Osteoblast (primary cell): Measurements from ENCODE around the gene UGGT2. TPM values are rescaled to one million over a fixed set of nuclear protein-coding genes. Genes with fewer than 3 reads are reported as not detected.

Experiments
- DNase-seq: peaks from one replicate; pipeline ENCODE4 v3.0.0; 2011; ENCODE audit warnings: low spot score, mixed read lengths; ENCODE audit not compliant: insufficient read length; ENCODE audit errors: missing footprints
- H2AFZ ChIP-seq: 2 replicates; pipeline ENCODE4 v1.6.0; 2011; ENCODE audit warnings: mild to moderate bottlenecking, low read length
- H3K27ac ChIP-seq: 2 replicates; pipeline ENCODE4 v1.5.1; 2011; ENCODE audit warnings: mild to moderate bottlenecking, low read depth, low read length, moderate library complexity
- H3K27me3 ChIP-seq: 2 replicates; pipeline ENCODE4 v1.6.0; 2012; ENCODE audit warnings: mild to moderate bottlenecking, control low read depth, inconsistent platforms, low read length, moderate library complexity; ENCODE audit not compliant: insufficient read depth
- H3K36me3 ChIP-seq: 2 replicates; pipeline ENCODE4 v1.5.1; 2011; ENCODE audit warnings: mild to moderate bottlenecking, low read length, control low read depth, moderate library complexity; ENCODE audit not compliant: insufficient read depth
- H3K4me1 ChIP-seq: 2 replicates; pipeline ENCODE4 v1.5.1; 2011; ENCODE audit warnings: mild to moderate bottlenecking, low read length, control low read depth, moderate library complexity; ENCODE audit not compliant: insufficient read depth
- H3K4me2 ChIP-seq: 2 replicates; pipeline ENCODE4 v1.6.0; 2011; ENCODE audit warnings: mild to moderate bottlenecking, low read length; ENCODE audit not compliant: insufficient read depth
- H3K4me3 ChIP-seq: fragments of 200-600 bp; sonication (generic); 3 replicates; pipeline ENCODE4 v1.5.1; 2012; ENCODE audit warnings: mild to moderate bottlenecking, low read length, inconsistent platforms; ENCODE audit not compliant: insufficient read depth
- H3K79me2 ChIP-seq: 2 replicates; pipeline ENCODE4 v1.6.0; 2012; ENCODE audit warnings: mild to moderate bottlenecking, low read length, control low read depth, inconsistent platforms; ENCODE audit not compliant: insufficient read depth
- H3K9me3 ChIP-seq: 2 replicates; pipeline ENCODE4 v1.5.1; 2011; ENCODE audit warnings: low read depth, low read length, control low read depth
- H4K20me1 ChIP-seq: 2 replicates; pipeline ENCODE4 v1.6.0; 2012; ENCODE audit warnings: mild to moderate bottlenecking, low read length, control low read depth; ENCODE audit not compliant: insufficient read depth
- CTCF ChIP-seq: IDR thresholded peaks from 2 replicates; pipeline ENCODE4 v1.5.1; 2011; ENCODE audit warnings: mild to moderate bottlenecking, low read depth, low read length, moderate library complexity; ENCODE audit errors: extremely low read depth
- total RNA-seq: library from RNA; depleted of rRNA; stranded (reverse); fragments of >200 nt; gene quantifications from 2 replicates; pipeline ENCODE4 v1.2.3, GENCODE V29; 2012

The UGGT2 gene, protein sequence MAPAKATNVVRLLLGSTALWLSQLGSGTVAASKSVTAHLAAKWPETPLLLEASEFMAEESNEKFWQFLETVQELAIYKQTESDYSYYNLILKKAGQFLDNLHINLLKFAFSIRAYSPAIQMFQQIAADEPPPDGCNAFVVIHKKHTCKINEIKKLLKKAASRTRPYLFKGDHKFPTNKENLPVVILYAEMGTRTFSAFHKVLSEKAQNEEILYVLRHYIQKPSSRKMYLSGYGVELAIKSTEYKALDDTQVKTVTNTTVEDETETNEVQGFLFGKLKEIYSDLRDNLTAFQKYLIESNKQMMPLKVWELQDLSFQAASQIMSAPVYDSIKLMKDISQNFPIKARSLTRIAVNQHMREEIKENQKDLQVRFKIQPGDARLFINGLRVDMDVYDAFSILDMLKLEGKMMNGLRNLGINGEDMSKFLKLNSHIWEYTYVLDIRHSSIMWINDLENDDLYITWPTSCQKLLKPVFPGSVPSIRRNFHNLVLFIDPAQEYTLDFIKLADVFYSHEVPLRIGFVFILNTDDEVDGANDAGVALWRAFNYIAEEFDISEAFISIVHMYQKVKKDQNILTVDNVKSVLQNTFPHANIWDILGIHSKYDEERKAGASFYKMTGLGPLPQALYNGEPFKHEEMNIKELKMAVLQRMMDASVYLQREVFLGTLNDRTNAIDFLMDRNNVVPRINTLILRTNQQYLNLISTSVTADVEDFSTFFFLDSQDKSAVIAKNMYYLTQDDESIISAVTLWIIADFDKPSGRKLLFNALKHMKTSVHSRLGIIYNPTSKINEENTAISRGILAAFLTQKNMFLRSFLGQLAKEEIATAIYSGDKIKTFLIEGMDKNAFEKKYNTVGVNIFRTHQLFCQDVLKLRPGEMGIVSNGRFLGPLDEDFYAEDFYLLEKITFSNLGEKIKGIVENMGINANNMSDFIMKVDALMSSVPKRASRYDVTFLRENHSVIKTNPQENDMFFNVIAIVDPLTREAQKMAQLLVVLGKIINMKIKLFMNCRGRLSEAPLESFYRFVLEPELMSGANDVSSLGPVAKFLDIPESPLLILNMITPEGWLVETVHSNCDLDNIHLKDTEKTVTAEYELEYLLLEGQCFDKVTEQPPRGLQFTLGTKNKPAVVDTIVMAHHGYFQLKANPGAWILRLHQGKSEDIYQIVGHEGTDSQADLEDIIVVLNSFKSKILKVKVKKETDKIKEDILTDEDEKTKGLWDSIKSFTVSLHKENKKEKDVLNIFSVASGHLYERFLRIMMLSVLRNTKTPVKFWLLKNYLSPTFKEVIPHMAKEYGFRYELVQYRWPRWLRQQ (N-terminal part only)
- total RNA-seq: 75.4 and 78.2 TPM in 2 replicates

GRCh38 chr13:96053003-96053703 is at the start of gene UGGT2:
Gene UGGT2, minus strand, starts transcription at chr13:96053401. Its CDS starts 89 bp downstream, at chr13:96053312.
- Histone ChIP-seq H3K79me2 (peaks cover 24% of the 10 kb centered on the region), H4K20me1 (peaks cover 4% of the 10 kb centered on the region), H2AFZ (peak within 1 kb of the TSS; percentile 99), H3K4me3 (peak within 1 kb of the TSS; percentile 94), H3K4me1 (peaks cover 8% of the 10 kb centered on the region), H3K9me3 (no peaks in the 10 kb centered on the region), H3K4me2 (peak within 1 kb of the TSS; percentile 98), H3K27ac (peak within 1 kb of the TSS; percentile 95), H3K27me3 (no peaks in the 10 kb centered on the region), H3K36me3 (no peaks in the 10 kb centered on the region)
- peak; percentile 99 for DNase-seq
- TF ChIP-seq CTCF: no peak

- H3K4me1 ChIP-seq: no peaks in the 10 kb centered on the region
- H3K4me3 ChIP-seq: no peak overlapping the region
- no peaks in the 10 kb centered on the region for H3K36me3 ChIP-seq
- H2AFZ ChIP-seq: no peak overlapping the region
- no peak overlapping the region for H3K4me2 ChIP-seq
- no peak for DNase-seq
- no peak for TF ChIP-seq CTCF
- H3K27me3 ChIP-seq: no peaks in the 10 kb centered on the region
- no peaks in the 10 kb centered on the region for H3K9me3 ChIP-seq
- no peaks in the 10 kb centered on the region for H3K79me2 ChIP-seq
- no peak overlapping the region for H3K27ac ChIP-seq
- H4K20me1 ChIP-seq: no peaks in the 10 kb centered on the region
Measured at GRCh38 chr13:96100457-96101220, 47.4 kb upstream of the UGGT2 start.

DNA sequence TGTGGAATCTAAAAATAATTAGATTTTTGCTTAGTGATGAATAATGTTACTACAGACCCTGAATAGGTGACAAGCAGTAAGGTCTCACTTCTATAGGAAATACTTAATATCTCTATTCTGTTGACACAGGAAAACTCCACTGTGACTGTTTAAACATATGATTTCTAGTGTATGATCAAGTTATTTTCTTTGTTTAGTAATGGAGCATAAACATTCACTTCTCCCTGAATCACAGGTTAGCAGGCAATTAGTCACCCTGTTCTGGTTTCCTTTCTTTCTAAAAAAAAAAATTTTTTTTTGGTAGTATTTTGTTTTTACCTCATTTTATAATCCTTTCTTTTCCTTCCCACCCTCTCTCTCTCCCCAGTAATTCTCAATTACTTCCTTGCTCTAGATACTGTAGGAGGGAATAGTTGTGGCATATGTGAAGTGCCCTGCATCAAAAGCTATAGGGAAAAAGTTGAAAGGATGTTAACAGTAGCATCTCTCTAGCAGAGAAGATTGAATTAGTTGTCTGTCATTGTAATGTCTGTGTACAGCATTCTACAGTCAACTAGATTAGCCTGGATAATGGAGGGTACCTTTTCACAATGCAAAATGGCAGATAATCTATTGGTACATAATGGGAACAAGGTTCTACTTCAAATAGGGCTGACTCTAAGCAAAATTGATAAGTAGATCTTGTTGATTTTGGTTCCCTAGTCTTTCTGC is 40.2 kb upstream of the UGGT2 start:
- Histone ChIP-seq H3K4me1 (no peaks in the 10 kb centered on the region), H3K4me2 (no peak overlapping the region), H3K4me3 (no peak overlapping the region), H3K27me3 (peaks cover 49% of the 10 kb centered on the region), H4K20me1 (no peaks in the 10 kb centered on the region), H3K36me3 (no peaks in the 10 kb centered on the region), H3K27ac (no peak overlapping the region), H3K9me3 (no peaks in the 10 kb centered on the region), H3K79me2 (no peaks in the 10 kb centered on the region), H2AFZ (no peak overlapping the region)
- TF ChIP-seq CTCF: no peak
- peak; percentile 73 for DNase-seq
